HG03139 (cell line): ENCODE measurements around the gene SDHAF2.
A peak's percentile ranks its signal among the peaks of the same experiment; 100 is the strongest.
"Not testable (repeated sequence)": the region's sequence is repeated elsewhere in the genome, so short reads cannot be mapped to it uniquely, and the experiment has no call there.

ENCODE experiments used
- ATAC-seq: cut with Tn5 transposase; IDR thresholded peaks from one replicate; pipeline ENCODE4 v1.9.1; 2021; ENCODE audit not compliant: unreplicated experiment

SDHAF2 gene

GRCh38 chr11:61422226-61422625 lies 7.7 kb upstream of the SDHAF2 start:
- ATAC-seq = no peak

GRCh38 chr11:61425367-61426131 lies 4.4 kb upstream of the SDHAF2 start:
- no peak for ATAC-seq

DNA sequence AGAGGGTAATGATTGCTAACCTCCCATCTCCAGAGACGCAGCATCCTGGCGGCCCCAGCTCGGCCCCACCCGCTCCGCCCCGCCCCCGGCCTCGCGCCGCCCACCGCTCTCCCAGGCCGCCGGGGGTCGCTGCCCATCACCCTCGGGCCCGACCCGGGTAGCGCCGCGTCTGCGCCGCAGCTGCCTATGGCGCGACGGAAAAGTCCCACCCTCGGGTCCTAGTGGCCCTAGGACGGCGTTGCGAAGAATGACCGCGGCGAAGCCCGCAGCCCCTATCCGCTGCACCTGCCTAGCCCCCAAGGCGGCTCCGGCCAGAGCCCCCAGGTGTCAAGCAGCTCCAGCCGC lies 606 bp upstream of the SDHAF2 start:
- ATAC-seq = peak; percentile 51

GRCh38 chr11:61430839-61431238 lies 915 bp downstream of the SDHAF2 start:
- not testable (repeated sequence) for ATAC-seq

- ATAC-seq = no peak
Measured at GRCh38 chr11:61437496-61437895, 7.6 kb downstream of the SDHAF2 start.

- ATAC-seq = no peak
Measured at GRCh38 chr11:61439615-61440014, 9.7 kb downstream of the SDHAF2 start.

DNA sequence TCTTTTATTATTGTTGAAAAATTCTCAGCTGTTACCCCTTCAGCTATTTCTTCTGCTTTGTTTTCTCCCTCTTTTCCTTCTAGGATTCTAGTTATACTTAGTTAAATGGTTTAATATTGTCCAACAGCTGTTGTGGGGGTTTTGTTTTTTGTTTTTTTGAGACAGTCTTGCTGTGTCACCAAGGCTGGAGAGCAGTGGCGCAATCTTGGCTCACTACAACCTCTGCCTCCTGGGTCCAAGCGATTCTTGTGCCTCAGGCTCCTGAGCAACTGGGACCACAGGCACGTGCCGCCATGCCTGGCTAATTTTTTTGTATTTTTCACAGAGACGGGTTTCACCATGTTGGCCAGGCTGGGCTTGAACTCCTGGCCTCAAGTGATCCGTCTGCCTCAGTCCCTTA lies 12.7 kb downstream of the SDHAF2 start:
- no peak for ATAC-seq

DNA sequence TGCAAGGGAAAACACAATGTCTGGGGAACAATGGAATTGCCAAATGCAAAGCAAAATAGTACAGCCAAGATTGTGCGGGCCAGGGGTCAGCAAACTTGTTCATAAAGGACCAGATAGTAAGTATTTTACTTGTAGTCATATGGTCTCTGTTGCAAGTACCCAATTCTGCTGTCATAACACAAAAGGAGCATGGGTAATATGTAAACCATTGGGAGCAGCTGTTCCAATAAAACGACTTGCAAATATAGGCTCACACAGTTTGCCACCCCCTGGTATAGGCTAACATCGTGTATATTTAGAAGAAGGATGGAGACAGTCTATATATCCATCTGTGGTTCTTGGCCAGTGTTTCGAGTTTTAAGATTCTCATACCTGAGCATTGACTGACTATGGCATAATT lies 15.6 kb downstream of the SDHAF2 start:
- no peak for ATAC-seq

- no peak for ATAC-seq
Measured at GRCh38 chr11:61446211-61446651, 16.3 kb downstream of the SDHAF2 start.

GRCh38 chr11:61447601-61448551 lies 18.0 kb downstream of the SDHAF2 start:
- ATAC-seq = no peak

DNA sequence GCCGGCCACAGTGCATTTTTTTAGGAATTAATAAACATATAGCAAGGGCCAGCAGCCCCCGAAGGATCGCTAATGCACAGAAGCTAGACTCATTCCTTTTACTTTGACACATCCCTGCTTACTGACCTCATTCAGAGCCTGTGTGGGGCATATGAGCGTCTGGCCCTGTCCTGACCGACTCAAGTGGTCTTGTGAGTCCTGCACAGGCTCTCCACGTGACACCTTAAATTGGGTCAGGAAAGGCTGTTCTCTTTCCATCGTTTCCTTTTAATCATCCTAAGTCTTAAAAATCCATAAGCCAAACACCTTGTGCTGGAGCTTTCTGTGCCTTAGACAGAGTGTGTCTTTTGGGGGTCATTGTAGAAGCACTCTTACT lies 18.6 kb downstream of the SDHAF2 start:
- ATAC-seq = no peak

DNA sequence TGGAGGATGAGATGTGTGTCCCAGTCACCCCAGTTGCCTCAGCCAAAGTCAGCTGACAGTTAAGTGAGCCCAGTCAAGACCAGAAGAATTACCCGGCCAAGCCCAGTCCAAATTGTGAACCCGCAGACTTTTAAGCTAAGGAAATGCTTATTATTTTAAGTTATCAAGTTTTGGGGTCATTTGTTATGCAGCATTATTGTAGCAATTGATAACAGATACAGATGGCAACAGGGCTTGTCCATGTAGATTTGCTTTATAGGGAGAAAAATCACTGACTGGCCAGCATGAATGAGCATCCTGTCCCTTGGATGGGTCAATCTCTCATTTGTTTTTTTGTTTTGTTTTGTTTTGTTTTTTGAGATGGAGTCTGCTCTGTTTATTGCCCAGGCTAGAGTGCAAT lies 22.9 kb downstream of the SDHAF2 start:
- no peak for ATAC-seq

DNA sequence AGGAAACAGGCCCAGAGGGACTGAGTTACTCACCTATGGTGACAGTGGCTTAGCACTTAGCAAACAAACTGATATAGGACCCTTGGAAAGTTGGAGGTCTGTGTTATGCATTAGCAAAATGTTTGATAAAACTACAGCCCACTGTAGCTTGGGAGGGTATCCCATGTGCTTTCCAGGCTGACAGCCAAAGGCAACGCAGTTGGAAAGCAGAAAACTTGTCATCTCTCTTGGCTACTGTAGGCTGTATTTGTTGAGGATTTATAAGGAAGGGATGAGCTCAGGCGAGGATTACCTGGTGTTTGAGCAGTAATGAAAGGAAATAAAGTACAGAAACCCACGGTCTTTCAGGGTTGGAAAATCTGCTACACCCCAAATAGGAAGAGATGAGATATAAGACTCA lies 23.8 kb downstream of the SDHAF2 start:
- no peak for ATAC-seq

GRCh38 chr11:61454520-61454919 lies 24.6 kb downstream of the SDHAF2 start:
- no peak for ATAC-seq

- ATAC-seq = no peak
Measured at GRCh38 chr11:61460474-61460881, 30.6 kb downstream of the SDHAF2 start.

DNA sequence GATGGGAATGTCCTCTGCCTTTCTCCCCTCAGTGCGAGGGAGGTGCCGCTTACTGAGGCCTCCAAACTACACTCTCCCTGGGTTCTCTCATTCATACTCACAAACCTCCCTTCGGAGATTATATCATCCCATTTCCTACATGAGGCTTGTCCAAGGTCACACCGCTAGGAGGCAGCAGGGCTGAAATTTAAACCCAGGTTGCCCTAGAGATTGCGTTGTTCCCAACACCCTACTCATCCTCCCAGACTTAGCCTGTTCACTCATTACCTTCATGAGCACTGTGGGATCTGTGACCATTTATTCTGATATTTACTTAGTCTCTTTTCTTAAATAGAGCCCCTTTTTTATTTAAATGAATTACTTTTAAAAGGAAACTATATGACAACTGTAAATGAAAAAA lies 31.1 kb downstream of the SDHAF2 start:
- ATAC-seq = no peak

- not testable (repeated sequence) for ATAC-seq
Measured at GRCh38 chr11:61467602-61468001, 37.7 kb downstream of the SDHAF2 start.

- ATAC-seq = no peak
Measured at GRCh38 chr11:61468002-61468401, 38.1 kb downstream of the SDHAF2 start.

DNA sequence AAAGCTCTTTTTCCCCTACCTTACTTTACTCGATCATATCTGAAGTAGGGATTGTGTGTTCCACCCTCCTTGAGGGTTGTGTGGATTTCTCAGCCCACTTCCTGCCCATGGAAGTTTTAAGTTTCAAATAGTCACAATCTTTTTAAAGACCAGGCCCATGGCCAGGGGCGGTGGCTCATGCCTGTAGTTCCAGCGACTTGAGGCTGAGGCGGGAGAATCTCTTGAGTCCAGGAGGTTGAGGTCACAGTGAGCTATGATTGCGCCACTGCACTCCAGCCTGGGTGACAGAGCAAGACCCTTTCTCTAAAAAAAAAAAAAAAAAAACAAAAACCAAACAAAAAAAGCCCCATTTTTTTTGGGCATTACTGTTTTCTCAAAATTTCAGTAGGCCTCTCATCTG lies 42.4 kb downstream of the SDHAF2 start:
- ATAC-seq = no peak

DNA sequence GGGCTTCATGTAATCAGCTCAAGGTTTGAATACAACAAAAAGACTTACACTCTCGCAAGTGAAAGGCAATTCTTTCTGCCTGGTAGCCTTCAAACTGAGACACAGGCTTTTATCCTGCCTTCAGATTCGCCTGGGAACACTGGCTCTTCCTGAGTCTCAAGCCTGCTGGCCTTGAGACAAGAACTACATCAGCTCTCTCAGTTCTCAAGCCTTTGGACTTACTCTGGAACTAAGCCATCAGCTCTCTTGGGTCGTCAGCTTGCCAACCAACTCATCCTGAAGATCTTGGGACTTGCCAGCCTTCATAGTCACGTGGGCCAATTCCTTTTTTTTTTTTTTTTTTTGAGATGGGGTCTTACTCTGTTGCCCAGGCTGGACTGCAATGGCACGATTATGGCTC lies 42.9 kb downstream of the SDHAF2 start:
- no peak for ATAC-seq

GRCh38 chr11:61473370-61474012 lies 43.6 kb downstream of the SDHAF2 start:
- ATAC-seq = no peak
